ENCODE results near the gene FHIT. TPM values are rescaled to one million over a fixed set of nuclear protein-coding genes. Genes with fewer than 3 reads are reported as not detected.

The FHIT gene
- total RNA-seq, 1 donor from 2014 or later: 5.7 TPM

DNA sequence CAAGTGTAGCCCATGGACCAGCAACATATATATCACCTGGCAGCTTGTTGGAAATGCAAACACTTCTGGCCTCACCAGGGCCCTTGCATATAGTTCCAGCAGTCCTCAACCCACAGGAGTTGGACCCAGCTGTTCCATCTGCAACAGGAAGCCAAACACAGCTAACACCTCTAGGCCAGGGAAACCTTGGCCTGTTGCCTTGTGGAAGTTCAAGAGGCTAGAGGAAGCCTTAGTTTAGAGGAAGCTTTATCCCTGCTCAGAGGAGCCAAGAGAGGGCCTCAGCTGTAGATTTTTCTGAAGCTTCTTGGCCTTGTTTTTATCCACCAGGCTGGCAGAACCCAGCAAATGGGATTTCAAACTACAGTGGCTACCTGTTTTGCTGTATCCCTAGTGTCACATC, 11.4 kb downstream of the FHIT start:
- no peaks in the 10 kb centered on the region for H3K9me3 Mint-ChIP-seq
- no peaks in the 10 kb centered on the region for H3K36me3 Mint-ChIP-seq

DNA sequence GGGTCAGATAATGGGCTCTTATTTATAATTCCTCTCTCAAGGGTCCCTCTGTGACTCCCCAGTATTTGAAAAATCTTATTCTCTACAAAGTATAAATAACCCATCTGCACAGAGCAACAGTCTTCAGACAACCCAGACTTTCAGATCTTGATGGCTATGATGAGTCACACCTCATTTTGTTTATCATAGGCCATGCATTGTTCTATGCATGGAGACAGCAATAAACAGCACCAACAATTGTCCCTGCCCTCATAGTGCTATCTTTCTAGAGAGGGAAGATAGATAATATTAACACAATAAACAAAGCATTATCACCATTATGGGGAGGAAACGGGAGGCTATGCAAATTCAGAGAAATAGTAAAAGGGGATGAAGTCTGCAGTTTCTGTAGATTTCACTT, 13.4 kb downstream of the FHIT start:
- Histone ChIP-seq H3K9me3 (ENCODE audit: low read depth) (no peaks in the 10 kb centered on the region), H3K9ac (no peak overlapping the region), H3K4me3 (no peak overlapping the region), H3K27ac (no peak overlapping the region), H3K79me2 (ENCODE audit: low read depth) (no peaks in the 10 kb centered on the region), H3K4me1 (peaks cover 22% of the 10 kb centered on the region), H3K4me2 (no peak overlapping the region), H3K27me3 (no peaks in the 10 kb centered on the region), H3K36me3 (no peaks in the 10 kb centered on the region), H4K20me1 (ENCODE audit: low read depth) (no peaks in the 10 kb centered on the region), H2AFZ (replicated peaks) (no peak overlapping the region), H3F3A (ENCODE audit: low read depth) (peaks cover 6% of the 10 kb centered on the region)
- no peaks in the 10 kb centered on the region for H3K9me3 Mint-ChIP-seq
- peaks cover 13% of the 10 kb centered on the region for H3K4me1 Mint-ChIP-seq
- H3K27me3 Mint-ChIP-seq (ENCODE audit: insufficient read depth, low read depth): no peaks in the 10 kb centered on the region
- H3K36me3 Mint-ChIP-seq: no peaks in the 10 kb centered on the region
- no peak overlapping the region for H3K27ac Mint-ChIP-seq
- no peak for DNase-seq (ENCODE audit: low spot score)
- TF ChIP-seq, protein P1, sequence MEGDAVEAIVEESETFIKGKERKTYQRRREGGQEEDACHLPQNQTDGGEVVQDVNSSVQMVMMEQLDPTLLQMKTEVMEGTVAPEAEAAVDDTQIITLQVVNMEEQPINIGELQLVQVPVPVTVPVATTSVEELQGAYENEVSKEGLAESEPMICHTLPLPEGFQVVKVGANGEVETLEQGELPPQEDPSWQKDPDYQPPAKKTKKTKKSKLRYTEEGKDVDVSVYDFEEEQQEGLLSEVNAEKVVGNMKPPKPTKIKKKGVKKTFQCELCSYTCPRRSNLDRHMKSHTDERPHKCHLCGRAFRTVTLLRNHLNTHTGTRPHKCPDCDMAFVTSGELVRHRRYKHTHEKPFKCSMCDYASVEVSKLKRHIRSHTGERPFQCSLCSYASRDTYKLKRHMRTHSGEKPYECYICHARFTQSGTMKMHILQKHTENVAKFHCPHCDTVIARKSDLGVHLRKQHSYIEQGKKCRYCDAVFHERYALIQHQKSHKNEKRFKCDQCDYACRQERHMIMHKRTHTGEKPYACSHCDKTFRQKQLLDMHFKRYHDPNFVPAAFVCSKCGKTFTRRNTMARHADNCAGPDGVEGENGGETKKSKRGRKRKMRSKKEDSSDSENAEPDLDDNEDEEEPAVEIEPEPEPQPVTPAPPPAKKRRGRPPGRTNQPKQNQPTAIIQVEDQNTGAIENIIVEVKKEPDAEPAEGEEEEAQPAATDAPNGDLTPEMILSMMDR (IDR thresholded peaks at IDR 0.05): no peak
- TF ChIP-seq EZH2phosphoT487 (IDR thresholded peaks at IDR 0.05) (no peak), EZH2 (IDR thresholded peaks at IDR 0.05) (no peak)
- no peak overlapping the region for H3K4me3 Mint-ChIP-seq

More for the DNA sequence above, 11.4 kb downstream of the FHIT start:
- H3K4me1 ChIP-seq: peaks cover 37% of the 10 kb centered on the region
- no peak overlapping the region for H2AFZ ChIP-seq (replicated peaks)
- H3F3A ChIP-seq (ENCODE audit: low read depth): peaks cover 8% of the 10 kb centered on the region
- Mint-ChIP-seq H3K4me1 (peaks cover 17% of the 10 kb centered on the region), H3K4me3 (no peak overlapping the region), H3K27me3 (ENCODE audit: insufficient read depth, low read depth) (no peaks in the 10 kb centered on the region), H3K27ac (no peak overlapping the region)
- no peaks in the 10 kb centered on the region for H3K79me2 ChIP-seq (ENCODE audit: low read depth)
- H3K4me2 ChIP-seq: no peak overlapping the region
- H3K36me3 ChIP-seq: no peaks in the 10 kb centered on the region
- no peaks in the 10 kb centered on the region for H3K27me3 ChIP-seq
- no peaks in the 10 kb centered on the region for H4K20me1 ChIP-seq (ENCODE audit: low read depth)
- DNase-seq (ENCODE audit: low spot score): no peak
- H3K9me3 ChIP-seq (ENCODE audit: low read depth): no peaks in the 10 kb centered on the region
- TF ChIP-seq, protein P1 (IDR thresholded peaks at IDR 0.05): no peak
- TF ChIP-seq EZH2phosphoT487 (IDR thresholded peaks at IDR 0.05): no peak
- no peak for TF ChIP-seq EZH2 (IDR thresholded peaks at IDR 0.05)
- H3K4me3 ChIP-seq: no peak overlapping the region
- H3K27ac ChIP-seq: no peak overlapping the region
- H3K9ac ChIP-seq: no peak overlapping the region

DNA sequence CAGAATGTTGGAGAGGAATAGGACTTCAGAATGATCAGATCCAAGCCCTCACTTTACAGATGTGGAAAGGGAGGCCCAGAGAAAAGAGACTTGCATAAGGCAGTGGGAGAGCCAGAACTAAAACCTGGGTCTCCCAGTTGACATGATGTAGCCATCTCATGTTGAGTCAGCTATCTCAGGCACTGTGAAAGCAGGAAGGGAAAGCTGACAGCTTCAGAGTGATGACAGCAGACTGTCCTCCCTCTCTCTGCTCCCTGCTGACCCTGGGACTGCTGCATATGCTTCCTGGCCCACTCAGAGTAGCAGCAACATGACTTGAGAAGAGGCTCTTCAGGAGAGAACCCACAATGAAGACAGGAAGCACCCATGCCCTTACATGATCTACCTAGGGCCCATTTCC, 14.7 kb downstream of the FHIT start:
- Histone ChIP-seq H3K27ac (no peak overlapping the region), H3F3A (ENCODE audit: low read depth) (no peaks in the 10 kb centered on the region), H3K4me1 (peaks cover 9% of the 10 kb centered on the region), H3K9ac (no peak overlapping the region), H3K79me2 (ENCODE audit: low read depth) (no peaks in the 10 kb centered on the region), H3K4me2 (no peak overlapping the region), H3K9me3 (ENCODE audit: low read depth) (no peaks in the 10 kb centered on the region), H4K20me1 (ENCODE audit: low read depth) (no peaks in the 10 kb centered on the region), H2AFZ (replicated peaks) (no peak overlapping the region), H3K27me3 (no peaks in the 10 kb centered on the region), H3K36me3 (no peaks in the 10 kb centered on the region), H3K4me3 (no peak overlapping the region)
- Mint-ChIP-seq H3K9me3 (no peaks in the 10 kb centered on the region), H3K4me1 (peaks cover 6% of the 10 kb centered on the region), H3K27ac (no peak overlapping the region), H3K27me3 (ENCODE audit: insufficient read depth, low read depth) (peaks cover 2% of the 10 kb centered on the region), H3K4me3 (no peak overlapping the region), H3K36me3 (no peaks in the 10 kb centered on the region)
- DNase-seq (ENCODE audit: low spot score): no peak
- TF ChIP-seq EZH2 (IDR thresholded peaks at IDR 0.05) (no peak), EZH2phosphoT487 (IDR thresholded peaks at IDR 0.05) (no peak)
- TF ChIP-seq, protein P1 (IDR thresholded peaks at IDR 0.05): no peak

Data from neural progenitor cell (in vitro differentiated cells).